H1 (cell line): Measurements from ENCODE around the gene AHDC1. TPM values are rescaled to one million over a fixed set of nuclear protein-coding genes. Genes with fewer than 3 reads are reported as not detected.

Source experiments
- CTCF ChIA-PET: fragments of 300-600 bp; sonication (Branson Sonifier 250); formaldehyde crosslinking; loops from one replicate; lab custom pipeline; 2021; ENCODE audit not compliant: partially characterized antibody; lab: Charles Lee
- POLR2A ChIA-PET: fragments of 300-600 bp; sonication (Branson Sonifier 250); formaldehyde crosslinking; loops from one replicate; lab custom pipeline; 2021; ENCODE audit warnings: inconsistent platforms; ENCODE audit not compliant: partially characterized antibody; lab: Charles Lee
- DNase-seq, 2 experiments: peaks; one replicate each; pipeline versions ENCODE4 v3.0.0 to v3.0.0-alpha.2; 2010 to 2022; ENCODE audit warnings: low spot score in 2 of 2, low read depth in 1 of 2, mixed read lengths in 1 of 2
- FAIRE-seq: peaks from 2 replicates; lab custom pipeline; 2011; peaks lifted over from hg19 to GRCh38; lab: Jason Lieb, UNC
- H2AFZ ChIP-seq: 2 replicates; pipeline ENCODE4 v1.8.1; 2012; ENCODE audit warnings: low read length, inconsistent platforms
- H2AK5ac ChIP-seq: 2 replicates; pipeline ENCODE4 v1.6.1; 2013; ENCODE audit warnings: low read depth, low read length
- H2BK120ac ChIP-seq: replicated peaks from 2 replicates; pipeline ENCODE3; 2013; ENCODE audit warnings: low read depth, low read length, inconsistent platforms
- H2BK12ac ChIP-seq: 2 replicates; pipeline ENCODE4 v1.6.1; 2013; ENCODE audit warnings: low read depth, low read length
- H2BK15ac ChIP-seq: 2 replicates; pipeline ENCODE4 v1.6.1; 2013; ENCODE audit warnings: low read length
- H2BK20ac ChIP-seq: 2 replicates; pipeline ENCODE4 v1.6.1; 2013; ENCODE audit warnings: low read length
- H2BK5ac ChIP-seq: 2 replicates; pipeline ENCODE4 v1.6.1; 2013; ENCODE audit warnings: low read depth, low read length
- H3K14ac ChIP-seq: 2 replicates; pipeline ENCODE4 v1.6.1; 2013; ENCODE audit warnings: inconsistent platforms; ENCODE audit not compliant: insufficient read length
- H3K18ac ChIP-seq: 2 replicates; pipeline ENCODE4 v1.6.1; 2013; ENCODE audit warnings: low read length; ENCODE audit errors: extremely low read depth
- H3K23ac ChIP-seq: 2 replicates; pipeline ENCODE4 v1.6.1; 2013; ENCODE audit warnings: inconsistent platforms; ENCODE audit not compliant: insufficient read length
- H3K23me2 ChIP-seq: 2 replicates; pipeline ENCODE4 v1.6.1; 2013; ENCODE audit warnings: low read depth, low read length
- H3K27ac ChIP-seq: 2 replicates; pipeline ENCODE4 v1.6.1; 2011; ENCODE audit warnings: low read depth, low read length, inconsistent platforms
- H3K27me3 ChIP-seq, 4 experiments: replicated peaks in 1 of 4; 1 replicate in 1 of 4; 2 replicates in 3 of 4; pipeline versions ENCODE4 v1.6.1 to v1.8.1; 2011 to 2013; ENCODE audit warnings: low read length in 3 of 4, mild to moderate bottlenecking in 3 of 4, inconsistent platforms in 2 of 4, mixed read lengths in 2 of 4, moderate library complexity in 1 of 4; ENCODE audit not compliant: control insufficient read depth in 3 of 4, insufficient read depth in 3 of 4; ENCODE audit errors: extremely low read depth in 1 of 4
- H3K36me3 ChIP-seq, 4 experiments: 2 replicates each; pipeline versions ENCODE4 v1.6.1 to v1.8.1; 2011 to 2013; ENCODE audit warnings: mild to moderate bottlenecking in 4 of 4, low read length in 3 of 4, moderate library complexity in 2 of 4, control low read depth in 1 of 4, inconsistent platforms in 1 of 4; ENCODE audit not compliant: insufficient read depth in 4 of 4, control insufficient read depth in 2 of 4
- H3K4ac ChIP-seq: replicated peaks from 2 replicates; pipeline ENCODE3; 2013; ENCODE audit warnings: low read length, low read depth, mixed read lengths, inconsistent platforms; ENCODE audit not compliant: insufficient read length
- H3K4me1 ChIP-seq, 4 experiments: replicated peaks in 1 of 4; 1 replicate in 1 of 4; 2 replicates in 3 of 4; pipeline versions ENCODE4 v1.6.1 to v1.8.1; 2011 to 2013; ENCODE audit warnings: low read length in 3 of 4, inconsistent platforms in 2 of 4, mixed read lengths in 1 of 4; ENCODE audit not compliant: insufficient read depth in 4 of 4, control insufficient read depth in 3 of 4
- H3K4me2 ChIP-seq, 2 experiments: 2 replicates each; pipeline versions ENCODE4 v1.6.1 to v1.8.1; 2011 to 2013; ENCODE audit warnings: low read depth in 2 of 2, low read length in 2 of 2, control low read depth in 1 of 2, inconsistent platforms in 1 of 2, mild to moderate bottlenecking in 1 of 2; ENCODE audit not compliant: insufficient read depth in 1 of 2
- H3K4me3 ChIP-seq, 4 experiments: fragments of 200-600, 300-600 bp in 1 of 4; sonication (generic), shearing (Covaris generic), sonication (Bioruptor Twin) in 1 of 4; 2 replicates each; pipeline versions ENCODE4 v1.5.1 to v1.8.1; 2011 to 2016; ENCODE audit warnings: low read length in 4 of 4, low read depth in 3 of 4, control low read depth in 2 of 4, inconsistent platforms in 2 of 4, mild to moderate bottlenecking in 2 of 4, mixed read lengths in 1 of 4, moderate library complexity in 1 of 4; ENCODE audit not compliant: insufficient read depth in 2 of 4; ENCODE audit errors: extremely low read depth in 1 of 4
- H3K56ac ChIP-seq: replicated peaks from 2 replicates; pipeline ENCODE3; 2013; ENCODE audit warnings: low read depth, mild to moderate bottlenecking, mixed read lengths, low read length, inconsistent platforms; ENCODE audit not compliant: insufficient read length
- H3K79me1 ChIP-seq: 2 replicates; pipeline ENCODE4 v1.6.1; 2013; ENCODE audit warnings: low read depth, low read length, control low read depth
- H3K79me2 ChIP-seq, 2 experiments: 2 replicates each; pipeline versions ENCODE4 v1.6.1 to v1.8.1; 2012 to 2013; ENCODE audit warnings: low read length in 2 of 2, mild to moderate bottlenecking in 2 of 2, inconsistent platforms in 1 of 2; ENCODE audit not compliant: insufficient read depth in 2 of 2, control insufficient read depth in 1 of 2
- H3K9ac ChIP-seq, 4 experiments: replicated peaks in 1 of 4; 1 replicate in 1 of 4; 2 replicates in 3 of 4; pipeline versions ENCODE4 v1.6.1 to v1.8.1; 2011 to 2013; ENCODE audit warnings: low read depth in 3 of 4, low read length in 3 of 4, control low read depth in 2 of 4, mild to moderate bottlenecking in 2 of 4, moderate library complexity in 2 of 4, inconsistent platforms in 1 of 4; ENCODE audit errors: extremely low read depth in 1 of 4
- H3K9me3 ChIP-seq, 2 experiments: 2 replicates each; pipeline versions ENCODE4 v1.6.1 to v1.8.1; 2012 to 2013; ENCODE audit warnings: mild to moderate bottlenecking in 2 of 2, moderate library complexity in 2 of 2, control low read depth in 1 of 2, inconsistent platforms in 1 of 2, low read depth in 1 of 2, low read length in 1 of 2, mixed read lengths in 1 of 2; ENCODE audit not compliant: insufficient read depth in 2 of 2
- H4K20me1 ChIP-seq, 2 experiments: replicated peaks in 1 of 2; 2 replicates each; pipeline versions ENCODE3 to v1.8.1; 2011 to 2013; ENCODE audit warnings: inconsistent platforms in 2 of 2, low read length in 2 of 2, mild to moderate bottlenecking in 1 of 2; ENCODE audit not compliant: insufficient read depth in 2 of 2, control insufficient read depth in 1 of 2
- H4K5ac ChIP-seq: 2 replicates; pipeline ENCODE4 v1.6.1; 2013; ENCODE audit warnings: low read length, low read depth, mixed read lengths, inconsistent platforms; ENCODE audit not compliant: insufficient read length
- H4K8ac ChIP-seq: 2 replicates; pipeline ENCODE4 v1.8.0; 2013; ENCODE audit warnings: mild to moderate bottlenecking, moderate library complexity, low read length, inconsistent platforms; ENCODE audit not compliant: insufficient read depth; ENCODE audit errors: extremely low read depth
- H4K91ac ChIP-seq: replicated peaks from 2 replicates; pipeline ENCODE3; 2013; ENCODE audit warnings: low read length, mixed read lengths, inconsistent platforms; ENCODE audit not compliant: insufficient read length
- BCL11A ChIP-seq, 2 experiments: IDR thresholded peaks; one replicate each; pipeline ENCODE4 v1.6.1; 2011; ENCODE audit warnings: low read depth in 2 of 2, low read length in 2 of 2, mild to moderate bottlenecking in 2 of 2
- CREB1 ChIP-seq: IDR thresholded peaks from 2 replicates; pipeline ENCODE4 v1.6.1; 2012; ENCODE audit warnings: inconsistent platforms
- CTCF ChIP-seq, 3 experiments: IDR thresholded peaks; 1 replicate in 2 of 3; 2 replicates in 1 of 3; pipeline versions ENCODE4 v1.5.1 to v1.6.1; 2011; ENCODE audit warnings: low read length in 3 of 3, mild to moderate bottlenecking in 3 of 3, inconsistent platforms in 2 of 3, low read depth in 1 of 3, moderate library complexity in 1 of 3; ENCODE audit not compliant: insufficient read depth in 1 of 3; ENCODE audit errors: control extremely low read depth in 1 of 3
- EP300 ChIP-seq, 2 experiments: IDR thresholded peaks; 1 replicate in 1 of 2; 2 replicates in 1 of 2; pipeline ENCODE4 v1.6.1; 2011 to 2012; ENCODE audit warnings: low read depth in 2 of 2, low read length in 2 of 2, mild to moderate bottlenecking in 2 of 2, borderline replicate concordance in 1 of 2, inconsistent platforms in 1 of 2, moderate library complexity in 1 of 2
- GABPA ChIP-seq: IDR thresholded peaks from 2 replicates; pipeline ENCODE4 v1.6.1; 2011; ENCODE audit warnings: mild to moderate bottlenecking, low read length, moderate library complexity, borderline replicate concordance; ENCODE audit not compliant: insufficient read depth
- GTF2F1 ChIP-seq: IDR thresholded peaks from 2 replicates; pipeline ENCODE4 v1.6.1; 2012; ENCODE audit warnings: low read depth, low read length, improper control_type of control experiment, borderline replicate concordance
- RBBP5 ChIP-seq: IDR thresholded peaks from 2 replicates; pipeline ENCODE4 v1.7.1; 2012; ENCODE audit warnings: low read depth, mild to moderate bottlenecking, inconsistent platforms, low read length, moderate library complexity, borderline replicate concordance
- SAP30 ChIP-seq: fragments of 300-600 bp; sonication (generic); IDR thresholded peaks from 2 replicates; pipeline ENCODE4 v1.7.1; 2012; ENCODE audit warnings: low read length, moderate library complexity, mild to moderate bottlenecking, inconsistent platforms; ENCODE audit not compliant: insufficient read depth, insufficient replicate concordance
- WGBS, 2 experiments: shearing (Covaris generic) in 1 of 2; methylation state at CpG; one replicate each; pipeline versions ENCODE4 v1.1.6 to v1.1.7; 2013 to 2015; ENCODE audit warnings: low lambda C conversion rate in 2 of 2, mixed read lengths in 2 of 2, inconsistent platforms in 1 of 2, low coverage in 1 of 2, missing lambda C conversion rate in 1 of 2; ENCODE audit not compliant: insufficient replicate concordance in 2 of 2, insufficient coverage in 1 of 2, insufficient read length in 1 of 2; ENCODE audit errors: extremely low coverage in 1 of 2, missing lambda C conversion rate in 1 of 2; 5-methylcytosine and 5-hydroxymethylcytosine counted together
- polyA plus RNA-seq, 7 experiments: library from polyadenylated mRNA; depleted of rRNA in 3 of 7; stranded (reverse) in 5 of 7; unstranded in 2 of 7; fragments of >200 nt in 5 of 7; fragments of 200-250 nt in 2 of 7; gene quantifications; 1 replicate in 5 of 7; 2 replicates in 1 of 7; 4 replicates in 1 of 7; pipeline versions ENCODE4 v1.2.1 to v1.2.3, GENCODE V29; 2011 to 2013; ENCODE audit warnings: missing spikeins in 2 of 7, mixed read lengths in 2 of 7
- total RNA-seq: library from RNA; stranded (reverse); fragmentation: NEBNext Ultra II Directional; extraction: Animal tissue kit (Norgen Biotek cat#: 25700); gene quantifications from 2 replicates; pipeline ENCODE4 v1.2.1, GENCODE V29; 2021

The AHDC1 gene
- total and polyA plus RNA-seq, 2 of the 8 experiments (the other 6 are each of a cell fraction or from before 2014, with no cell fraction given) = 4.4 to 35.1 TPM

DNA sequence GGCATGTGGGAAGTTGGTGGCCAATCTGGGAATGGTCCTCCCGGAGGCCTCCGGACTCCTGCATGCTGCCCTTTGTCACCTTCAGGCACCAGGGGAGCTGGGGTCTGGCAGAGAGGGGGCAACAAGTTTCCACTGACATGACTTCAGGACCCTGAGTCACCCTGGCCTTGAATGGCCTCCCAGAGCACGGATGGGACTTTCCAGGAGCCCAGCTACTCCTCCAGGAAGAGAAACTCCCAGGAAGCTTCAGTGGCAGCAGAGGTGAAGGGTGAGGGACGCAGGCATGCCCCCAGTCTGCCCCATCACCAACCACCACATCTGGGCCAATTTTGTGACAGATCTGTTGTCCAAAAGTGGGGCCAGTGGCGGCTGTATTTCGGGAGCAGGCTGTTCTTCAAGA is 58.1 kb downstream of the AHDC1 start:
- H3K14ac ChIP-seq = no peak overlapping the region
- no peaks in the 10 kb centered on the region for H3K23me2 ChIP-seq
- H3K4me1 ChIP-seq = peaks cover 0 to 3% (median 0%) of the 10 kb centered on the region in 4 experiments; a peak in 3 of 7 replicates
- POLR2A ChIA-PET = interaction anchor here (0.6 to 1.3 kb wide), 3 partner anchors 10 to 13 kb away, joined by 3 read pairs; no protein-coding TSS in a partner anchor
- CTCF ChIA-PET = interaction anchor here (2.8 to 56.1 kb wide), 5 partner anchors 2 to 133 kb away, joined by 9 to 1807 read pairs (median 862); partner anchors contain the start of gene AHDC1
- H4K8ac ChIP-seq = no peak overlapping the region
- no peak overlapping the region; the same call in 1 of the 2 replicates for H2BK15ac ChIP-seq
- no peak overlapping the region for H2BK120ac ChIP-seq
- H3K27ac ChIP-seq = no peak overlapping the region
- H3K9ac ChIP-seq = no peak overlapping the region; a peak in 1 of 7 replicates
- no peak overlapping the region for H2BK20ac ChIP-seq
- H2BK5ac ChIP-seq = no peak overlapping the region
- no peak overlapping the region for H4K5ac ChIP-seq
- H3K18ac ChIP-seq = no peak overlapping the region
- no peak overlapping the region for H3K4ac ChIP-seq
- WGBS, 2 experiments = 87% methylated on average over 6 of the region's 6 CpGs; no CpG with 5 or more reads in 1 of the 2 experiments
- H2AK5ac ChIP-seq = no peak overlapping the region
- H3K27me3 ChIP-seq = no peaks in the 10 kb centered on the region
- no peak overlapping the region for H3K56ac ChIP-seq
- no peak for TF ChIP-seq CREB1
- TF ChIP-seq BCL11A (IDR thresholded peaks at IDR 0.05; ENCODE audit: low read depth in 2 of 2, low read length in 2 of 2) = no peak
- no peak for TF ChIP-seq SAP30
- no peak for TF ChIP-seq GABPA
- no peak for TF ChIP-seq EP300 (IDR thresholded peaks at IDR 0.05; ENCODE audit: borderline replicate concordance in 1 of 2, low read depth in 2 of 2, low read length in 2 of 2)
- TF ChIP-seq CTCF (IDR thresholded peaks at IDR 0.05; ENCODE audit: control extremely low read depth in 1 of 3, insufficient read depth in 1 of 3, low read depth in 1 of 3, low read length in 3 of 3) = no peak
- TF ChIP-seq RBBP5 = no peak
- TF ChIP-seq GTF2F1 = no peak
- no peak overlapping the region for H3K4me2 ChIP-seq
- no peak overlapping the region for H3K23ac ChIP-seq
- no peaks in the 10 kb centered on the region; the same call in 1 of the 2 replicates for H3K79me1 ChIP-seq
- H4K91ac ChIP-seq = no peak overlapping the region
- H3K4me3 ChIP-seq = no peak overlapping the region
- DNase-seq = no peak
- no peaks in the 10 kb centered on the region for H3K9me3 ChIP-seq
- no peak for FAIRE-seq
- H2AFZ ChIP-seq = no peak overlapping the region
- peaks cover 1 to 2% of the 10 kb centered on the region in 2 experiments for H4K20me1 ChIP-seq
- H2BK12ac ChIP-seq = no peak overlapping the region
- no peaks in the 10 kb centered on the region for H3K79me2 ChIP-seq
- H3K36me3 ChIP-seq = peaks cover 7 to 33% (median 14%) of the 10 kb centered on the region in 4 experiments; a peak in 7 of 8 replicates
